Adipose tissue (tissue), 3 donors: ENCODE measurements around the gene RAB13. TPM values are rescaled to one million over a fixed set of nuclear protein-coding genes. Genes with fewer than 3 reads are reported as not detected.
"Not testable (repeated sequence)": the region's sequence is repeated elsewhere in the genome, so short reads cannot be mapped to it uniquely, and the experiment has no call there.

ENCODE experiments used
- H3K27ac ChIP-seq: one replicate; pipeline ENCODE4 v1.5.1; 2013; ENCODE audit warnings: low read depth, low read length
- WGBS, 3 donors: extraction: QIAGEN DNeasy Blood & Tissue Kit; methylation state at CpG; one replicate each; pipeline ENCODE4 v1.1.7; 2013; 5-methylcytosine and 5-hydroxymethylcytosine counted together
- polyA plus RNA-seq, 3 donors: library from polyadenylated mRNA; stranded (reverse); fragments of 200-250 nt; gene quantifications; one replicate each; pipeline ENCODE4 v1.2.3, GENCODE V29; 2013
- donor health status: healthy with polysubstance abuse.
- donor health status: Bipolar disorder and iron deficiency.
- donor health status: healthy.

Gene RAB13
- polyA plus RNA-seq, 3 donors: 68.2 to 759 (median 165) TPM

DNA sequence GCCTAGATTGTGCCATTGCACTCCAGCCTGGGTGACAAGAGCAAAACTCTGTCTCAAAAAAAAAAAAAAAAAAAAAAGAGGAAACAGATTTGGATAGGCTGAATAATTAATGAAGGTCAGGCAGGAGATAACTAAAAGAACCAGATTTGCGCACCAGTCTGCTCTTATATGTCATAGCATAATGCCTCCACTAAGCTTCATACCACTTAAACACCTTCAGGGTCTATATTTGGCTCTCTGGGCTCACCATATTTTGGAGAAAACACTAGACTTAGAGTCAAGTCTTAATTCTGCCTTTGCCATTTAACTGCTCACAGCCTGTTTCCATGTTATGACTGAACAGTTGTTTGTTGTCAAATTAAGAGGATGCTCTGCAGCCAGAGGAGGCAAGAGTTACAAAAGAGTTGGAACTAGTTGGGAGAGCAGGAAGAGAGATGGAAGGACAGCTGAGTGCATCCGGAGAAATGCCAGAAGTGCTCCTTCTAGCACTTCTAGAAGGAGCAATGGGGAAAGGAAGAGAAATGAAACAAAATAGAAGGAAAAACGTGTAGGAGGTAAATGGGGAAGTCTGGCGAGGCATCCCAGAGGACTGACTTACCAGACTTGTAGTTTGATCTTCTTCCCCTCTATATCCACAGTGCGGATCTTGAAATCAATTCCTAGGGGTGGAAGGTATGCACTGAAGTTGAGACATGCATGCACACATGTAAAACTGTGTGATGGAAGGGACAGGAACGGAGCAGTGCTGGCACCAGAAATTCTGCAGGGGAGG, 1.8 kb downstream of the RAB13 start:
- 42 to 73% (median 51%) methylated on average over 6 of the region's 6 CpGs for WGBS, 3 donors
- H3K27ac ChIP-seq: no peak overlapping the region

DNA sequence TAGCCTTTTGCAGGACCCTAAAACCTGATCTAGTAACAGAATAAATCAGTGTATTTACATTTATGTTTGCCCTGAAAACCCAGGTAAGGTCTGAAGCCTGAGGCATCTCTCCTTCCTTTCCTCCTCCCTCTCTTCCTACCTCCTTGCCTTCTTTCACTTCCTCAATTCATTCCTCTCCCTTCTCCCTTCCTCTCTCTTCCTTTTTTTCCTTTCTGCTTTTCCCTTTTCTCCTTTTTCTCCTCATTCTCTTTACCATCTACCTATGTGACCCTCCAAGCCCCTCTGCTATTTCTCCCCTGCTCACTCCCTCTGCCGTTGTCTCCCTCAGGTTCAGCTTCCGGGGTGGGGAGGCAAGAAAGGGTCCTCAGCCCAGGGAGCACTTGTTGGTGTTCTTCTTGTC, 4.4 kb downstream of the RAB13 start:
- 74 to 89% (median 88%) methylated on average over 2 of the region's 2 CpGs for WGBS, 3 donors
- H3K27ac ChIP-seq: not testable (repeated sequence)

DNA sequence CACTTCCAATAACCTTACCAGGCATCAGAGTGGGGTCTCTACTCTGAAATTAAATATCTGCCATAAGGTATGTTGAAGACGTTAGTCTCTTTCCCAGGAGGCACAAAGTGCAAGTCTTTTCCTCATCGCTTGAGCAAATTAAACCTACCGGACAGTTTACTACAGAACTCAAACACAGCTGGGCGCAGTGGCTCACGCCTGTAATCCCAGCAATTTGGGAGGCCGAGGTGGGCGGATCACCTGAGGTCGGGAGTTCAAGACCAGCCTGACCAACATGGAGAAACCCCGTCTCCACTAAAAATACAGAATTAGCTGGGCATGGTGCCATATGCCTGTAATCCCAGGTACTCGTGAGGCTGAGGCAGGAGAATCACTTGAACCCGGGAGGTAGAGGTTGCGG, 7.0 kb downstream of the RAB13 start:
- 90 to 94% (median 91%) methylated on average over 12 of the region's 12 CpGs for WGBS, 3 donors
- not testable (repeated sequence) for H3K27ac ChIP-seq

DNA sequence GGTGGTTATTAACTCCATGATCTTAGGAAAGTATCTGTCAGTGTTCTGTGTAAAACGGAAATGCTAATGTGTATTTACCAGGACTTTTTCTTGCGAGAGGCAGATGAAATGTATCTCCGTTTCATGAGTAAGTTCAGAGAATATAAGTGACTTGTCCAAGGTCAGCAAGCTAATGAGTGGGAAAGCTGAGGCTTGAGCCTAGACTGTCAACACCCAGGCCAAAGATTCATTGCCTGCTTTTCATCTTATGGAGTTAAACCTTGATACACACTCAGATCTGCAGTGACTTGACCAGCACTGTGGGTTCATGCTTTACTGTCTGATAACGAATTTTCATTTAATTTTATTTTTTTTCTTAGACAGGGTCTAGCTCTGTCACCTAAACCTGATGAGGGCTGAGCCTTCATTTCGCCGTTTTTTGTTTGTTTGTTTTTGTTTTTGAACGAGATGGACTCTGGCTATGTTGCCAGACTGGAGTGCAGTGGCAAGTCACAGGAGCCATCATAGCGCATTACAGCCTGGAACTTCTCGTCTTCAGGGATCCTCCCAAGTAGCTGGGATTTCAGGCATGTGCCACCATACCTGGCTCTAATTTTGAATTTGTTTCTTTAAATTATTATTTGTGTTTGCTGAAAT, 7.7 kb downstream of the RAB13 start:
- 57 to 70% (median 69%) methylated on average over 9 of the region's 9 CpGs for WGBS, 3 donors
- no peak overlapping the region for H3K27ac ChIP-seq

DNA sequence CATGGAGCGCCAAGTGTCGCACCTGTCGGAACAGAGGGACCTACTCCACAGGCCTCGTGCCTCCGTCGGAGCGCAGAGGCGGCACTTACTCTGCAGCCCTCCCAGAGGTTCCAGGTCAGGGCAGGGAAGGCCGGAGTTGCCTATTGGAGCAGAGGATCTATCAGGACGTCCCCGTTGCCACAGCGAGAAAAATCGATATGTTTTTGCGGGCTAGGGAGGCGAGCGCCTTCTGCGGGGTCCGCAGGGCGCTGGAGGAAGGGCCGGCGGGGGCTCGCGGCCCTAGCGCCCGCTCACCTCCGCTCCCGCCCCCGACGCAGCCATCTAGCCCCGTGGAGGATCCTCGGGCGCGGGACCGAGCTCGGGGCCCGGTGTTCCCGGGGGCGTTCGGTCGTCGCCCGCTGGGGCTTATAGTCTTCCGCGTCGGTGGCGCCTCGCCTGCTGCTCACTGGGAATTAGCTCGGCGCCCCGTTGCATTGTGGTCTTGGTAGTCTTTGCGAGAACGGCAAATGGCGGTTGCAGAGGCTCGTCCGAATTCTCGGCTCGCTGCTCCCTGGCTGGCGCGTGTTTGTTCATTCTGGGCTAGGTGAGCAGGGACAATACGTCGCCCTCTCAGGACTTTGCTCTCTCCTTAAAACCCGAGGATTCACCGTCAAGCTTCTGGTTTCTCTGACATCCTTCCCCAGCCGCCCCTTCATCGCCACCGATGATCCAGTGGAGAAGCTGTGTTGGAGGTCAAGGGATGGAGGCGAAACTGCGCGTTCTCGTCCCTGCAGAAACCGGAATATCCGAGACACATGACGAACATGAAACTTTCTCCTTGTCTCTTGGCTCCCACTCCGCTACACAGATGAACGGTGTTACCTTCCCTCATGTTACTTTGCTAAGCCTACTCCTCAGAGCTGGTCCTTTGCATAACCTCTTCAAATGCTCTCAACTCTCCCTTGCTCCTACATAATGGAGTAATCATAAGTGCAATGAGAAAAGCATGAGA, 8.6 kb downstream of the RAB13 start, which contains the start of gene JTB:
JTB (minus strand) TSS at position 425 of the 991 bp plus-strand sequence; CDS start at position 3, 422 bp downstream.
- WGBS, 3 donors: 0 to 1% (median 1%) methylated on average over 69 to 75 of the region's 75 CpGs
- no peak within 1 kb of the TSS for H3K27ac ChIP-seq

DNA sequence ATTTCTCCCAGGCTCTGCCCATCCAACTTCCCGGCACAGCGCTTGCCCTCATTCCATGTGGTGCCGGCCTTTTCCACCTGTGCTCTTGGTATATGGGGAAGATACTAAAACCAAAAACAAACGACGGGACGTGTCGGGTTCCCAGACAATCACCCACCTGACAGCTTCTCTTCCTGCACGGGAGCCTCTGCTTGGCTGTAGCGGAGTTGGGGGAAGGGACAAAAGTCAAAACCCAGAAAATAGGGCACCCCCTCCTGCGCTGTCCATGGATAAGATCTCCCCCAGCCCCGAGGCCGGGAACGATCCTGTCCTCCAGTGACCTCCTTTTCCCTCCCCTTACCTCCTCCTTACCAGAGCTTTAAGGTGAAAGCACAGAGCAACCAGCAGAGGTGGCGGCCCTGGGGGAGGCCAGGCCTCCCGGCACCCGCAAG, 9.3 kb downstream of the RAB13 start:
- 0 to 1% (median 0%) methylated on average over 15 to 16 of the region's 16 CpGs for WGBS, 3 donors
- no peak overlapping the region for H3K27ac ChIP-seq

DNA sequence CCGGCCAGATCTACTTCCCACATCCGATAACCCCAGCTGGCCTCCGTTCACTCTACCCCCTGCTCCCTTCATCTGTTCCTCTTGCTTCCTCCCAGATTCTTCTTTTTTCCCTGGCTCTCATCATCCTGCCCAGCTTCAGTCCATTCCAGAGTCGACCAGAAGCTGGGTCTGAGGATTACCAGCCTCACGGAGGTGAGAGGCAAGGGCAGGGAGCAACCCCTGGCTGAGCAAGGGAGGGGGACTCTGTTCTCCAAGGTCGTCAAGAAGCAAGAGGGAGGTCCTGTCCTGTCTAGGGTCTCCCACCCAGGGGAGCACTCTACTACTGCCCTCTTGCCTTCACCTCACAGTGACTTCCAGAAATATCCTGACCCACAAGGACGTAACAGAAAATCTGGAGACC, 12.6 kb downstream of the RAB13 start:
- H3K27ac ChIP-seq: no peak overlapping the region

DNA sequence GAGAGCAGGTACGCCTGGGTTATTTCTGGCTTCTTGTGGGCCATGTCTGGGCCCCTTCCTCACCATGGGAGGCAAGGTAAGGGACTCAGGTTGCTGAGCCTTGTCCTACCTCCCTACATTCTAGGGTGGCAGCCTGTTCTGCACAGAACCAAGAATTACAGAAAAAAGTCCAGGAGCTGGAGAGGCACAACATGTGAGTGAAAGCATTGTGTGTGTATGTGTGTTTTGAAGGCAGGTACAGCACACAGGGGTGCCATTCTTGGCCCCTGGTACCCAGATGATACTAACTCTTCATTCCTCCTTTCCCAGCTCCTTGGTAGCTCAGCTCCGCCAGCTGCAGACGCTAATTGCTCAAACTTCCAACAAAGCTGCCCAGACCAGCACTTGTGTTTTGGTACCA, 13.1 kb downstream of the RAB13 start:
- WGBS, 3 donors: 93 to 98% (median 95%) methylated on average over 3 of the region's 3 CpGs
- H3K27ac ChIP-seq: no peak overlapping the region

More for the DNA sequence above, 12.6 kb downstream of the RAB13 start:
- WGBS, 3 donors: 79 to 82% (median 79%) methylated on average over 7 of the region's 7 CpGs

DNA sequence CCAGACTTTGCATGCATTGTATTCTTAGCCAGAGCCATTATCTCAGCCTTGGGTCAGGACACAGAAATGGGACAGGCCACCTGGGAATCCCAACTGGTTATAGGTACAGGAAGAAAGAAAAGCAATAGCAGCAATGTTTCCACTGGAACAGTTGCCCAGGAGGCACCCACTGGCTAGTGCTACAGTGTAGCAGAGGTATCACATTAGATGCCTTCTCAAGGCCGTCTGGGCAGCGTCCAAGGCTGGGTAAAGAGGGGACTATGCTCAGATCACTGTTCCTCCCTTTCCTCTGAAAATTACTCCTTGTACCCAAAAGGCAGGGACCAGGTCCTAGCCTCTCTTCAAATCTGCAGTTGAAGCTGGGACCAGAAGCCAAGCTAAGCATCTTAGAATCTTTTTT, 15.8 kb downstream of the RAB13 start:
- no peak overlapping the region for H3K27ac ChIP-seq
- 56 to 90% (median 83%) methylated on average over 2 of the region's 2 CpGs for WGBS, 3 donors

DNA sequence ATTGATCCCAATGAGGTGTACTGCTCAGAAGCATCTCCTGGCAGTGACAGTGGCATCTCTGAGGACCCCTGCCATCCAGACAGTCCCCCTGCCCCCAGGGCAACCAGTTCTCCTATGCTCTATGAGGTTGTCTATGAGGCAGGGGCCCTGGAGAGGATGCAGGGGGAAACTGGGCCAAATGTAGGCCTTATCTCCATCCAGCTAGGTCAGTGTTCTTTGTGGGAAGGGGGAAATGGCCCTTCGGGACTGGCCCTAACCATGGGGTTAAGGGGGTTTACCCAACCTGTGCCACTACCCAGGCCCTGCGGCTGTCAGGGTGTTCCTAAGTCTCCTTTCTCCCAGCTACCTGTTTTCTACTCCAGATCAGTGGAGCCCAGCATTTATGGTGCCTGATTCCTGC, 17.2 kb downstream of the RAB13 start:
- WGBS, 3 donors: 88 to 95% (median 90%) methylated on average over 2 of the region's 2 CpGs
- H3K27ac ChIP-seq: no peak overlapping the region

DNA sequence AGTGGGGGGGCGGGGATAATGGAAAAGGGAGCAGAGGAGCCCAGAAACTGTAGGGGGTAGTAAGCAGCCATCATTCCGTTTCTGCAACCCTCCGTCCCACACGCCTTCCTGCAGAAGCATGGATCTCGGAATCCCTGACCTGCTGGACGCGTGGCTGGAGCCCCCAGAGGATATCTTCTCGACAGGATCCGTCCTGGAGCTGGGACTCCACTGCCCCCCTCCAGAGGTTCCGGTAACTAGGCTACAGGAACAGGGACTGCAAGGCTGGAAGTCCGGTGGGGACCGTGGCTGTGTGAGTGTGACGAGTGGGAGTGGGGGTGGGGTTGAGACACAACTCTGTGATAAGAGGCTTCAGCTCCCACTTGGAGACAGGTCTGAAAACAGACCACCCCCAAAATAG, 17.7 kb downstream of the RAB13 start:
- 5 to 11% (median 9%) methylated on average over 13 of the region's 13 CpGs for WGBS, 3 donors
- no peak overlapping the region for H3K27ac ChIP-seq

DNA sequence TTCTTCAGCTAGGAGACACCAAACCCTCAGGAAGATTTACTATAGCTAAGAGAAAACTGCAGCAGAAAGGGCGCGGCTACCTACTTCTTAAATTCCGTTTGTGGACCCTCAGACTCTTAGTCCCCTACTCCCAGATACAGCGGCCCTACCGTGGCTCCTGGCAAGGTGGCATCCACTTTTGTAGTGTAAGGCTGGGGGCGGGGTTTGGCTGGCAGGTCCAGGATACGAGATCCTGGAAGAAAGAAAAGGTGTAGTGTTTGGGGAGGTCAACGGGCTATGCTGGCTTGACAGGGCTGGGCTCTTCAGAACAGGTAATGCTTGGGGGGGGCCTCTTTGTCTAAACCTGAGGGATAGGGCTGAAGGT, 18.2 kb downstream of the RAB13 start:
- no peak overlapping the region for H3K27ac ChIP-seq
- WGBS, 3 donors: 0 to 1% (median 1%) methylated on average over 8 of the region's 8 CpGs

DNA sequence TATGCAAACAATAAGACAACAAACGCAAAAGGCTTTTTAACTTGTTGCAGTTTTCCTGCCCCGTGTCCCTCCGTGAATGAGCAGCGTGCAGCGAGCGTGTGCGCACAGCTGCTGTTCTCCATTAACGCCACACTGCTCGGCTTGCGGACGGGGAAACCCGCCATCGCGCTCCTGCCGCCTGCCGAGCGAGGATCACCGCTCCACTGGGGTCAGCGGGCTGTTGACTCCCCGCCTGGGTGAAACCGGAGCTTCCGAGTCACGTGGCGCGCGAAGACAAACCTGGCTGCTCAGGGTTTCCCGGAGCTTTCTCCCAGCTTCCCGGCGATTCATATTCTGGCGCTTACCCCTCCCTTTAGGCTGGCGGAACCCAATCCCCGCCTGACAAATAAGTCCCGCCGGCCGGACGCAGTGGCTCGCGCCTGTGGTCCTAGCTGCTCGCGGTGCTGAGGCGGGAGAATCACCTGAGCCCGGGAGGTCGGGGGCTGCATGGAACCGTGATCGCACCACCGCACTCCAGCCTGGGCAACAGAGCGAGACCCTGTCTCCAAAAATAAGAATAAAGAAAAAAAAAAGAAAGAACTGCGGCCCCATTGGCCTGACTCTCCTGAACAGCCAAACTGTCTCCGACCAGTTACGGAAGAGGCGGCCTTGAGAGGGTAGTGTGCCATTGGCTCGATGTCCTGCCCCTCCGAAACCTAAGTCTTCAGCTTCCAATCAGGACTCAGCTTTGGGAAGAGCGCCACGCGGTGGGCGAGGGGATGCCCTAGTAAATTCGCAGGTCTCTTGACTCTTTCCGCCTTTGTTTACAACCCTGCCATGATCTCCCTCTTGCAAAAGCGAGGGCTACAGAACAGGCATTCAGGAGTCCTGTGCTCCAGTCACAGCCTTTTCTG, 18.8 kb downstream of the RAB13 start, which contains the start of gene CREB3L4:
CREB3L4 (plus strand) TSS at position 796 of the 893 bp plus-strand sequence. CDS start 624 bp downstream, outside the sequence.
- WGBS, 3 donors: 0 to 1% (median 0%) methylated on average over 60 of the region's 60 CpGs

DNA sequence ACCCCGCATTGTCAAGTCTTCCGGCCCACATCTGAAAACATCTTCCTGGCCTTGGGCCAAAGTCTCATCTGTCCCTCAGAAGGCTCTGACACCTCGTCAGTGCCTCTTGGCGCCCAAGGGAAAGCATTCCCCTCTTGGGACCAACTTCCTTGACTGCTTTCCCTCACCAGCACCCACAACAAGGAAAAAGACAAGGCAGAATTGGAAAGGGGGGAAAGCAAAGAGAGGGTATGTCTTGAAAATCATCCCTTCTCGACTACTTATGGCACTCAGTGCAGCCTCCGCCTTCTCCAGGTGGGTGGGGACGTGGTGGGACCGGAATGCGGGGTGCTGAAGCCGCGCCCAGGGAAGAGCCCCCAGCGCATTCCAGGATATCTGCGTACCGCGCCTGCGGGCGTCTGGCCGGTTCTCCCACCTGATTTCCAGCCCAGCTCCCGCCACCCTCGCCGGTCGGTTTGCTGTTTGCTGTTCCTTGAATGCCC, 22.2 kb downstream of the RAB13 start:
- H3K27ac ChIP-seq: peak overlapping the region; percentile 83
- 0 to 6% (median 2%) methylated on average over 22 of the region's 22 CpGs for WGBS, 3 donors

More for the DNA sequence above, 18.8 kb downstream of the RAB13 start, which contains the start of gene CREB3L4:
- no peak within 1 kb of the TSS for H3K27ac ChIP-seq

DNA sequence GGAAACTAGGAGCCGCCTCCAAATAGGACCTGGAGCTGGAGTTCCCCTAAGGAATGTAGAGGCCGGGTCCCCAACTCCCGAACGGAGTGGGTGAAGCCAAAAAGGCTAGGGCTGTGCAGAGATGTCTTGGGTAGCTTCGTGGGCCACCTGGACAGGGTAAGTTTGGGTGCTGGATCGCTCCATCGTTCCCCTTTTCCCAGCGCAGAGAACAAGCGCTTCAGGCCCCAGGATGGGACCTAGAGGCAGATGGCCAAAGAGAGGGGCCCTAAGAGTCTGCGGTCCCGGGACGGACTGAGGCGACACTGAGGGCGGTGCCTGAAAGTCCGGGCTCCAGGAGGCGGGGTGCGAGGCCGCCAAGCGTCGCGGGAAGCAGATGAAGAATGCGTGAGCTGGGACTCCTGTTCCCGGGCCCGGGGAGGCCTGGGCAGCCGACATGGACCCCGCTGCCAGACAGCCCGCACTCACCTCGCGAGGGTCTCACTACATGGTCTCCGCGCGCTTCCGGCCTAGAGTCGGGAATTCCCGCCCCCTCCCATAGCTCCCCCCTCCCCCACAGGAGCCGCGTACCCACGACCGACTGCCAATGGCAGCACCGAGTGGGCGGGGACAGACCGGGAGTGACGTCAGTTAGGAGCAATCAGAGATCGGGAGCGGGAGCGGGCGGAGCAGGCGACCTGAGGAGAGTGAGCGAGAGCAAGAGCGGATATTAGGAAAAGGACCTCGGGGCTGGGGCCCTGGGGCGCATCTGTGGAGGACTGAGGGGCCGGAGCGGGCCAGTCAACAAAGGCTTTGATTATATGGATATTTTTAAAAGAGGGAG, 22.9 kb downstream of the RAB13 start, which contains the start of gene SLC39A1:
SLC39A1 (minus strand) TSS at position 508 of the 820 bp plus-strand sequence. CDS start 822 bp downstream, outside the sequence.
- 0 to 1% (median 0%) methylated on average over 53 to 54 of the region's 54 CpGs for WGBS, 3 donors
- H3K27ac ChIP-seq: peak within 1 kb of the TSS; percentile 83
